NT2/D1 (cell line): ENCODE results near the gene TRIM10.
"Not testable (repeated sequence)": the region's sequence is repeated elsewhere in the genome, so short reads cannot be mapped to it uniquely, and the experiment has no call there.

Experiments
- DNase-seq: peaks from one replicate; pipeline ENCODE4 v3.0.0-alpha.2; 2011; ENCODE audit warnings: low read depth, low spot score
- H3K27me3 ChIP-seq: 2 replicates; pipeline ENCODE4 v1.6.0; 2011; ENCODE audit warnings: mild to moderate bottlenecking; ENCODE audit not compliant: insufficient read length, insufficient read depth
- H3K36me3 ChIP-seq: 2 replicates; pipeline ENCODE4 v1.6.1; 2011; ENCODE audit warnings: mild to moderate bottlenecking, low read length, mixed read lengths; ENCODE audit not compliant: insufficient read depth, insufficient read length
- H3K4me1 ChIP-seq: 2 replicates; pipeline ENCODE4 v1.5.1; 2011; ENCODE audit not compliant: insufficient read depth, insufficient read length
- H3K4me3 ChIP-seq: 2 replicates; pipeline ENCODE4 v1.5.1; 2011; ENCODE audit warnings: low read depth; ENCODE audit not compliant: insufficient read length
- H3K9ac ChIP-seq: 2 replicates; pipeline ENCODE4 v1.6.0; 2011; ENCODE audit warnings: low read depth; ENCODE audit not compliant: insufficient read length
- H3K9me3 ChIP-seq: 2 replicates; pipeline ENCODE4 v1.5.1; 2011; ENCODE audit warnings: mild to moderate bottlenecking, low read length; ENCODE audit not compliant: insufficient read depth
- SUZ12 ChIP-seq: IDR thresholded peaks from 2 replicates; pipeline ENCODE4 v1.6.1; 2011; ENCODE audit not compliant: insufficient read length, insufficient read depth; ENCODE audit errors: extremely low read depth
- YY1 ChIP-seq: IDR thresholded peaks from 2 replicates; pipeline ENCODE4 v1.6.1; 2011; ENCODE audit not compliant: insufficient read length, insufficient read depth
- ZNF274 ChIP-seq: IDR thresholded peaks from 2 replicates; pipeline ENCODE4 v1.6.1; 2011; ENCODE audit warnings: mild to moderate bottlenecking, low read depth, low read length

TRIM10 gene

DNA sequence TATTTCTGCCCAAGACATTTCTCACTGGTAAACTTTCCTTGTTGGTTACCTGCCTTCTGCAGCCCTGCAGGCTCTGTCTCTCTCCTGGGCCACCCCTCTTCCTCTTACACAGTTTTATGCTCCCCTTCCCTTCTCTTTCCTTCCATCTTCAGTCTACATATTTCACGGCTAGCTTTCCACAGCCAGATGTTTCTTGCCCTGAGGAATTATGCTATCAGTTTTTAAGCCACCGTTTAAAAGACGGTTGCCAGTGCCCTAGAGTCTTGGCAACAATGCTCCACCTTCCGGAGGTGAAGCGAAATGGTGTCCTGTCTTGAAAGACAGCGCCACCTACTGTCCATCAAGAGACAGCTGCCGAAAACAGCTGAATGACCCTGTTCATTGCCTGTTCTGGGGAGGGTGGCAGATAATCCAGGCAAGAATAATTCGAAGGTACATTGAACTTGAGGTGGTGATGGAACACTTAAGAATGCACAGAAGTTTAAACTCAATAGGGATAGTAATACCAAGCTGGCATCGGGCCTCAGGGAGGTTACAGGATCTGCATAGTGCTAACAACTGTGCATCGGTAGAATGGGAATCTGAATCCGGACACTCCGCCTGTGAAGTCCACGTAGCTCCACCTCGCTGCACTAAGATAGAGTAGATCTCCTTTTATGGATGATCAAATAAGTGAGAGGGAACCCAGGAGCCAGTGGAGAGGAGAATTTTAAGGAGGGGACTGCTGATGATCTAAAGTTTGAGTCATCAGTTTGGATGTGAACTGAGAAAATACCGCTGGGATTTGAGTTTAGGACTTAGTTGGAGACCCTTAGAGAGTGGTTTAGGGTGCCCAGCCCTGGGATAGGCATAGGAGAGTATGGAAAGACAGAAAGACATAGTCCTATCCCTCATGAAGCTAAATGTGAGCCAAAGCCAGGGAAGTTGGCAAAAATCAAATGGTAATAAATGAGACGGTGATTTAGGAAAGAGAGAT, 29.8 kb downstream of the TRIM10 start:
- Histone ChIP-seq H3K4me1 (no peaks in the 10 kb centered on the region), H3K27me3 (peaks cover 46% of the 10 kb centered on the region), H3K36me3 (no peaks in the 10 kb centered on the region), H3K4me3 (no peak overlapping the region), H3K9me3 (no peaks in the 10 kb centered on the region), H3K9ac (no peak overlapping the region)
- DNase-seq, result peak; percentile 55
- TF ChIP-seq SUZ12, result no peak
- TF ChIP-seq YY1, result no peak
- TF ChIP-seq ZNF274, result no peak

DNA sequence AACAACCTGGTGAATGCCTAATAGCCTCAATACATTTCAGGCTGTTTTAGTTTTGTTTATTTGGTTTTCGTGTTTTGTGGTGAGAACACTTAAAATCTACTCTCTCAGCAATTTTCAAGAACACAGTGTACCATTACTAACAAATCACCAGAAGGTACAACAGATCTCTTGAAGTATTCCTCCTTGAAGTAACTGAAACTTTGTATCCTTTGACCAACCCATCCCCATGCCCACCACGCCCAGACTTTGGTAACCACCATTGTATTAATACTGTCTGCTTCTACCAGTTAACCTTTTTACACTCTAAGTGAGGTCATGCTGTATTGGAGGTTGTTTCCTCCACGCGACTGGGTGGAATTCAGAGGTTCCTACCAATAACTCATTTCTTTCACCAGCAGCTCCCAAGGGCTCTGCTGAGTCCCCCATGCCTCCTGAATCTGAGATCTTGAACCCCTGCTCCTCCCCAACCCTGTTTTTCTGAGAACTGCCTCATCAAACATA, 30.8 kb downstream of the TRIM10 start:
- peaks cover 56% of the 10 kb centered on the region for H3K27me3 ChIP-seq

DNA sequence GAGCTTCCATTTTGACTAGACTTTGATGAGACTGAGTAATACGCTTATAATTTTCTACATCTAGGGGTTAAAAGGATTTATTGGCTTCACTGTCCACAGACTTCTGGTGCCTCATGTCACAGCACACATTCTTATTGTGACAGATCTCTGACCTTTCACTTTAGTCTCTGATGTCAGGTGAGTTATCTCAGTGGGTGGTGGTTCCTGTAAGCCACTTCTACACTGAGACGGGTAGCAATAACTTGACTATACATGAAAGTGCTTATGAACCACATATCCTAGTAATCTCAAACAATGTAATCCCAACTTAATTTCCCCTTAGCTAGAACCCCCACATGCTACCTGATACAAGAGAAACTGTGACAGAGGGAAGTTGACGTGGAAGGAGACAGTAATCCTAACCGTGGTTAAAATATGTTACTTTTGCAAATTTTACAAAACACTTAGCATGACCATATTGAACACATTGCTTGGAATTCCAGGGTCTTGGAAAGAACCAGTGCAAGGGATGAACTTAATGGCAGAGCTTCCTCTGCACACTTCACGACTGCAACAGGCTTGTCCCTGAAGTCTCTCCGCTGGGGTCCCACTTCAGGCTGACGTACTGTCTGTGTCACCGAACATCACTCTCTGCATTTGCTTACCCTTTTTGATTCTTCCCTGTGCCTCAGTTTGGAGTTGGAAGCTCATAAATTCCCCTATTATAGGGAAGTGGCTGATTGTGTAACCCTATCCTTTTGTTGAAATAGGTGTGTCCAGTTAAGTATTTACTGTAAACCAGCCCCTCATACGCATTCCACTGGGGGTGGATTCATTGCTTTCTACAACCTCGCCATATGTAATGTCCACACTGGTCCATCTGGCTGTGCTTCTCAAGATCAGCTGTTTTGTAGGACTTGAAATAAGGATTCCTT, 31.5 kb downstream of the TRIM10 start:
- no peaks in the 10 kb centered on the region for H3K36me3 ChIP-seq
- TF ChIP-seq SUZ12 (no peak), YY1 (no peak), ZNF274 (no peak)
- H3K9ac ChIP-seq, result no peak overlapping the region
- no peaks in the 10 kb centered on the region for H3K4me1 ChIP-seq
- no peak for DNase-seq
- no peaks in the 10 kb centered on the region for H3K9me3 ChIP-seq
- H3K4me3 ChIP-seq, result no peak overlapping the region
- peaks cover 57% of the 10 kb centered on the region for H3K27me3 ChIP-seq

More for the DNA sequence above, 30.8 kb downstream of the TRIM10 start:
- DNase-seq, result no peak
- Histone ChIP-seq H3K9ac (no peak overlapping the region), H3K4me1 (no peaks in the 10 kb centered on the region), H3K36me3 (no peaks in the 10 kb centered on the region), H3K4me3 (no peak overlapping the region), H3K9me3 (no peaks in the 10 kb centered on the region)
- TF ChIP-seq YY1 (no peak), SUZ12 (no peak)

DNA sequence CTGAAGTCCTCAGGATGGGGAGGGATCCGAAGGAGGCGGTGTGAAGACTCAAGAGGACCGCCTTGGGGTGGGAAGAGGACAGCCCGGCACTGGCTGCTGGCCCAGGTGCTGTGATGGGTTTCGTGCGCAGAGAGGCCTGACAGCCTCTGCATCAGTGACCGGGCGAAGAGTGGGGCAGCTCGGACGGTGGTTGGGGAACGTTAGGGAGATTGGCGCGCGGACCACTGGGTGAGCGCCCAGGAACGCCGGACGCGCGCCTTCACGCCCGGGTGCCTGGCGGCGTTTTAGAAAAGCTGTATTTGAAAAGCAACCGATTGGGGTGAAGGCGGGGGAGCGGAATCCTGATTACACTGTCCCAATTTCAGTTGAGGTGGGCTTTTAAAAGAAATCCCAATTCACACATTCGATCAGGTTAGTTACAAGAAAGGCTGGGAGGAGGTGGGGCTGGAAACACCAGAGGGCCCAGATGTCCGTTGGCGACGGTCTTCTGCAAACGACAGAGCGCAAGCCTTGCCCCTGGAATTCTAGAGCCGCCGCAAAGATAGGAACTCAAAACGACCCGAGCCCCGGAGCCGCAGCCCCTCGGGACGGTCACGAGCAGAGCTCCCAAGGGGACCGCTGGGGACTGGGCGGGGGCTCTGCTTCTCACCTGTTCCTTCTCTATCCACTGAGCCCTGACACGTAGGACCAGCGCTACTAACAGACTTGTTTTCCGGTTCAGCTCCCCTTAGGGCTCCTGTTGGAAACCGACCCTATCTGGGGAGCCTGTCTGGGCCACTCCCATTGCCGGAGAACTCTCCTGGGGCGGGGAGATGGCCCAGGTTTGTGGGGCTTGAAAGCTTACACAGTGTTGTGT, 33.5 kb downstream of the TRIM10 start:
- Histone ChIP-seq H3K9me3 (no peaks in the 10 kb centered on the region), H3K36me3 (no peaks in the 10 kb centered on the region), H3K4me3 (peak overlapping the region; percentile 43), H3K27me3 (peaks cover 57% of the 10 kb centered on the region), H3K9ac (peak overlapping the region; percentile 56), H3K4me1 (no peaks in the 10 kb centered on the region)
- no peak for TF ChIP-seq ZNF274
- no peak for TF ChIP-seq YY1
- TF ChIP-seq SUZ12, result no peak
- DNase-seq, result no peak

DNA sequence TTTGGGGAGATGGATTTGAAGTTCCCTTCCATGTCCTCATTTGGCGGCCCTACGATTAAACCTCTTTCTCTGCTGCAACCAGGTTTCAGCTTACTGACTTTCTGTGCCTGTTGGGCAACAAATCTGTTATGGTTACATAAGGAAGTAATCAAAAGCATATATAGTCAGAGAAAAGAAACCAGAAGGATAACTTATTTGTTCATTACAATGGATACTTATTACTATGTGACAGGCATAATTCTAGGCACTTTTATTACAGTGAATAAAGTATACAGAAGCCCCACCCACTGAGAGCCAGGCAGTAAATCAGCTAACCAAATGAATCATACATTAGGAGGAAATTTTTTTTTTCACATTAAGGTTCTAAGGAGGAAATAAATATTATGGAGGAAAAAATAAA, 38.5 kb downstream of the TRIM10 start:
- H3K27me3 ChIP-seq, result peaks cover 23% of the 10 kb centered on the region
- H3K9me3 ChIP-seq, result no peaks in the 10 kb centered on the region
- H3K4me1 ChIP-seq, result no peaks in the 10 kb centered on the region
- H3K36me3 ChIP-seq, result no peaks in the 10 kb centered on the region
- no peak overlapping the region for H3K4me3 ChIP-seq
- DNase-seq, result no peak
- TF ChIP-seq ZNF274, result no peak
- TF ChIP-seq SUZ12, result no peak
- TF ChIP-seq YY1, result no peak
- no peak overlapping the region for H3K9ac ChIP-seq

DNA sequence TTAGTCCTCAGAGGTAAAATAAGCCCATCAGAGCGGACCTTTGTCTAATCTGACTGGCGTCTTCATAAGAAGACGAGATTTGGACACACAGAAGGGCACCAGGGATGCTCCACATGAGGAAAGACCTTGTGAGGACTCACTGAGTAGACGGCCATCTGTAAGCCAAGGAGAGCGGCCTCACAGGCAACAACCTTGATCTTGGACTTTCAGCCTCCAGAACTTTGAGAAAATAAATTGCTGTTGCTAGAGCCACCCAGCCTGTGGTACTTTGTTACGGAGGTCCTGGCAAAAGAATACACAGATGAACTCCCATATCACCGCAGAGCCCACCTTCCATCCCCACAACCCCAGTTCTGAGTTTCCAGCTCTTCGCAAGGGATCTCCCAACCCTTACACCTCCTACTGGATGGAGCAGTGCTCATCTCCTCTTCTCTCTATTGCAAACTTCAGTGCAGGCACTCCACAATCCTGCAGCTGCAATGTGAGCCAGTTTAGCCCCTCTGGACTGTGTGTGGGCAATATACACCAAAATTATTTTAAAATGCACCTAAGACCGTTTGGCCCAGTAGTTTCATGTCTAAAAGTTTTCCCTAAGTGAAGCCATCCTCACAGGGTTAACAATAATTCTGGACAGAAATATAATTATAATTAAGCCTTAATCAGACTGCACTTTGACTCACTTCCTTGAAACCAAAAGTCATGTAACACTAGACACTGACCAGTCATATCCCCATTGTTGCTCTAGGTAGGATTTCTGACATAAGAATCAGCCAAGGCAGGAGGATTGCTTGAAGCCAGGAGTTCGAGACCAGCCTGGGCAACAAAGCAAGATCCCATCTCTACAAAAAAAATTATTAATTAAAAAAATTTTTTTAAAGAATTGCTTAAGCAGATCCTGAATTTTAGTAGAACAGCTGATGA, 39.3 kb downstream of the TRIM10 start:
- DNase-seq, result no peak
- H3K4me1 ChIP-seq, result no peaks in the 10 kb centered on the region
- no peaks in the 10 kb centered on the region for H3K9me3 ChIP-seq
- TF ChIP-seq SUZ12, result no peak
- H3K27me3 ChIP-seq, result peaks cover 15% of the 10 kb centered on the region
- H3K4me3 ChIP-seq, result no peak overlapping the region
- no peak overlapping the region for H3K9ac ChIP-seq
- H3K36me3 ChIP-seq, result no peaks in the 10 kb centered on the region

DNA sequence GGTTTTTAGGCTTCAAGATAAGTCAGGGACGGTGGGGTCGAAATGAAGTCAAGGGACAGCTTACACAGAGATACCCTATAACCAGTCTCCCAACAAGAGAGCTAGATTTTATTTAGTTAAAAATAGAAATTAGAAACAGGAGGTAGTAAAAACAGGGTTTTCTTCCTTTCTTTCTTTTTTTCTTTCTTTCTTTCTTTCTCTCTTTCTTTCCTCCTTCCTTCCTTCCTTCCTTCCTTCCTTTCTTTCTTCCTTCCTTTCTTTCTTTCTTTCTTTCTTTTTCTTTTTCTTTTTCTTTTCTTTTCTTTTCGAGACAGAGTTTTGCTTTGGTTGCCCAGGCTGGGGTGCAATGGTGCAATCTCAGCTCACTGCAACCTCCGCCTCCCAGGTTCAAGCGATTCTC, 42.3 kb downstream of the TRIM10 start:
- H3K27me3 ChIP-seq, H3K9me3 ChIP-seq, H3K9ac ChIP-seq, H3K4me3 ChIP-seq, H3K36me3 ChIP-seq, H3K4me1 ChIP-seq, DNase-seq: not testable (repeated sequence)
